Measurements from ENCODE around the gene BLVRB. TPM values are rescaled to one million over a fixed set of nuclear protein-coding genes. Genes with fewer than 3 reads are reported as not detected.

BLVRB gene
- total and polyA plus RNA-seq, 10 of the 15 experiments (the other 5 are each of a cell fraction or from before 2014, with no cell fraction given), result 6.3 to 53.3 (median 27.8) TPM

DNA sequence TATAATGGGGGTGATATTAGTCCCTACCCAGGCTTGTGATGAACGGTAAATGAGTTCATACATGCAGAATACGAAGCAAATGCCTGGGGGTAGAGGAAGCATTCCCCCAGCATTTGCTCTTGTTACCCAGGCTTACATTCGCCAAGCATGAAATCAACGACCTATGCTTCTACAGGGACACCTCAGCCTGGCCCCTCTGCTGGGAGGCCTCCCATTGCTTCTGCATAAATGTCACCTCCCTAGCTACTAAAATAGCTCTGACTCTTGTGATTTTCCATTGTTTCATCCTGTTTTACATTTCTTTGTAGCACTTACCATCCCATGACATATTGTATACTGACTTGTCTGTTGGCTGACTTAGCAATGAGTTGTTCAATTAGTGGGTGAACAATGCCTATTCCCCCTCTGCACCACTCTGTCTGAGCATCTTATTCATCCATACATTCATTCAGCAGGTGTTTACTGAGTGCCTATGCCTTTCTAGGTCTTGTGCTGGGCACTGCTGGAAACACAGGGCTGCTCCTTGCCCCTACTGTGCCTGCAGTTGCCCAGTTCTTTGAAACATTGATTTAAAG is 48.3 kb upstream of the BLVRB start (continued):
- no peak for TF ChIP-seq MTA3 (IDR thresholded peaks at IDR 0.05; ENCODE audit: borderline replicate concordance, low read length)
- TF ChIP-seq LARP7 (IDR thresholded peaks at IDR 0.05), result no peak
- TF ChIP-seq BCL11A (IDR thresholded peaks at IDR 0.05; ENCODE audit: low read depth, low read length), result no peak
- no peak for TF ChIP-seq SMARCA5 (IDR thresholded peaks at IDR 0.05)
- no peak for TF ChIP-seq POLR2AphosphoS2 (IDR thresholded peaks at IDR 0.05; ENCODE audit: low read depth, low read length)
- TF ChIP-seq ZBTB33 (IDR thresholded peaks at IDR 0.05), result no peak
- TF ChIP-seq SREBF2 (IDR thresholded peaks at IDR 0.05; ENCODE audit: low read length), result no peak
- TF ChIP-seq CREM (IDR thresholded peaks at IDR 0.05; ENCODE audit: low read depth), result no peak
- no peak for TF ChIP-seq ZNF217 (IDR thresholded peaks at IDR 0.05)

- H3K36me3 ChIP-seq (ENCODE audit: control insufficient read depth in 2 of 2, insufficient read depth in 2 of 2, low read length in 1 of 2), result no peaks in the 10 kb centered on the region
- H3K27ac ChIP-seq (ENCODE audit: control insufficient read depth, insufficient read depth), result no peak overlapping the region
- ChIA-PET CTCF (no interaction called here), POLR2A (no interaction called here), RAD21 (ENCODE audit: unreplicated experiment) (no interaction called here), SMC1A (ENCODE audit: uncharacterized antibody, unreplicated experiment) (no interaction called here)
- no peaks in the 10 kb centered on the region for H3K79me2 ChIP-seq (ENCODE audit: control insufficient read depth, insufficient read depth, low read length)
- no peak overlapping the region for H2AFZ ChIP-seq (ENCODE audit: control insufficient read depth, low read depth, low read length)
- no peak for TF ChIP-seq MEF2A (IDR thresholded peaks at IDR 0.05; ENCODE audit: insufficient read depth, low read depth, low read length)
- TF ChIP-seq BCL3 (IDR thresholded peaks at IDR 0.05; ENCODE audit: borderline replicate concordance, insufficient read depth, low read depth, low read length, poor library complexity, severe bottlenecking), result peak; percentile 74
- peak; percentile 71; the same call in 1 of the 2 replicates for TF ChIP-seq TCF3 (IDR thresholded peaks at IDR 0.05; ENCODE audit: borderline replicate concordance, insufficient read depth, low read depth, low read length)
- no peak for TF ChIP-seq ATF7 (IDR thresholded peaks at IDR 0.05; ENCODE audit: low read depth)
- no peak for TF ChIP-seq RAD51 (IDR thresholded peaks at IDR 0.05)
- DNase-seq (ENCODE audit: low read depth, low spot score) (no peak), FAIRE-seq (no peak), ATAC-seq (no peak)
- in situ Hi-C loops (cut with MboI) (no loop called here), intact Hi-C loops (cut with micrococcal nuclease; ENCODE audit: unreplicated experiment) (no loop called here)
- no peak overlapping the region for H3K4me3 ChIP-seq
- no peaks in the 10 kb centered on the region for H4K20me1 ChIP-seq (ENCODE audit: control insufficient read depth, insufficient read depth)
- no peak overlapping the region for H3K4me2 ChIP-seq (ENCODE audit: control insufficient read depth, insufficient read depth)
- no peaks in the 10 kb centered on the region for H3K9me3 ChIP-seq (replicated peaks; ENCODE audit: control insufficient read depth, insufficient read depth, low read length)
- 78% methylated on average over 23 of the region's 27 CpGs for WGBS (ENCODE audit: insufficient coverage, insufficient replicate concordance, low lambda C conversion rate, missing lambda C conversion rate)
- no peak overlapping the region for H3K9ac ChIP-seq (ENCODE audit: control insufficient read depth, insufficient read depth, low read length)
- no peaks in the 10 kb centered on the region for H3K4me1 ChIP-seq (ENCODE audit: control insufficient read depth, insufficient read depth, low read length)
- no TSS peak for BruUV-seq (replicated peaks)
- H3K27me3 ChIP-seq (replicated peaks in 1 of 2; ENCODE audit: control insufficient read depth in 2 of 2, insufficient read depth in 2 of 2, low read length in 1 of 2), result peaks cover 5 to 7% of the 10 kb centered on the region in 2 experiments; a peak in 3 of 4 replicates
Measured at GRCh38 chr19:40513345-40513678, 47.8 kb upstream of the BLVRB start.

Measured in GM12878 (cell line).